K562 (cell line): Measurements from ENCODE around the gene CRK. TPM values are rescaled to one million over a fixed set of nuclear protein-coding genes. Genes with fewer than 3 reads are reported as not detected.
A peak's percentile ranks its signal among the peaks of the same experiment; 100 is the strongest.

Source experiments
- CCNT2 ChIP-seq: IDR thresholded peaks from 2 replicates; pipeline ENCODE4 v1.6.1; 2011; ENCODE audit warnings: borderline replicate concordance, low read depth, mild to moderate bottlenecking, moderate library complexity, mixed read lengths, low read length; ENCODE audit not compliant: insufficient read length; ENCODE audit errors: extremely low read depth
- CXXC5 ChIP-seq: fragments of 250-450 bp; sonication (Bioruptor Pico); IDR thresholded peaks from 2 replicates; pipeline ENCODE4 v1.8.0; 2022; ENCODE audit warnings: inconsistent platforms, mild to moderate bottlenecking, moderate library complexity
- E2F1 ChIP-seq: sonication (generic); formaldehyde crosslinking; IDR thresholded peaks from 2 replicates; pipeline ENCODE4 v1.8.1; 2023; ENCODE audit warnings: mild to moderate bottlenecking, missing genetic modification reagents, moderate library complexity
- LEF1 ChIP-seq: fragments of 450-650 bp; IDR thresholded peaks from 2 replicates; pipeline ENCODE4 v1.6.1; 2016; ENCODE audit warnings: mild to moderate bottlenecking
- MLX ChIP-seq, 2 experiments: fragments of 450-650 bp in 1 of 2; sonication (generic) in 1 of 2; formaldehyde crosslinking; conservative IDR thresholded peaks; 2 replicates each; pipeline versions ENCODE4 v1.4.0 to v1.8.1; 2020 to 2022; ENCODE audit warnings: mild to moderate bottlenecking in 1 of 2, missing genetic modification reagents in 1 of 2
- MNT ChIP-seq, 2 experiments: fragments of 450-650 bp; conservative IDR thresholded peaks; 2 replicates each; pipeline ENCODE4 v1.6.1; 2017; ENCODE audit warnings: mild to moderate bottlenecking in 2 of 2, moderate library complexity in 2 of 2
- NFE2L1 ChIP-seq: fragments of 450-650 bp; IDR thresholded peaks from 2 replicates; pipeline ENCODE4 v1.6.1; 2016; ENCODE audit warnings: missing genetic modification characterization, low read depth, mild to moderate bottlenecking, missing compliant biosample characterization, moderate library complexity, borderline replicate concordance
- NFIX ChIP-seq: fragments of 250-450 bp; sonication (Bioruptor Pico); IDR thresholded peaks from 2 replicates; pipeline ENCODE4 v1.4.0; 2020; ENCODE audit warnings: low read depth, mild to moderate bottlenecking, moderate library complexity
- SAFB2 ChIP-seq: fragments of 200-400 bp; formaldehyde crosslinking; IDR thresholded peaks from 2 replicates; pipeline ENCODE4 v1.6.1; 2018; ENCODE audit warnings: borderline replicate concordance, low read length, low read depth, moderate library complexity; ENCODE audit not compliant: severe bottlenecking
- USF1 ChIP-seq: sonication (generic); formaldehyde crosslinking; IDR thresholded peaks from 2 replicates; pipeline ENCODE4 v1.9.0; 2022; ENCODE audit warnings: mild to moderate bottlenecking, missing genetic modification reagents
- XRCC5 ChIP-seq: fragments of 200-400 bp; formaldehyde crosslinking; IDR thresholded peaks from 2 replicates; pipeline ENCODE4 v1.6.1; 2017; ENCODE audit warnings: low read depth, mild to moderate bottlenecking, low read length
- YY1 ChIP-seq, 3 experiments: IDR thresholded peaks; 2 replicates each; pipeline ENCODE4 v1.6.1; 2011; ENCODE audit warnings: low read length in 2 of 3, mild to moderate bottlenecking in 2 of 3, moderate library complexity in 2 of 3, borderline replicate concordance in 1 of 3, control low read depth in 1 of 3, low read depth in 1 of 3; ENCODE audit not compliant: insufficient read depth in 3 of 3, insufficient replicate concordance in 2 of 3, control insufficient read depth in 1 of 3, insufficient read length in 1 of 3; ENCODE audit errors: extremely low read depth in 1 of 3
- ZC3H11A ChIP-seq: IDR thresholded peaks from 2 replicates; pipeline ENCODE4 v1.6.1; 2012; ENCODE audit warnings: low read depth, low read length, improper control_type of control experiment
- ZKSCAN1 ChIP-seq: fragments of 150-350 bp; IDR thresholded peaks from 2 replicates; pipeline ENCODE4 v1.6.1; 2016; ENCODE audit warnings: low read depth, low read length
- ZNF354B ChIP-seq: fragments of 250-450 bp; sonication (Bioruptor Pico); IDR thresholded peaks from 2 replicates; pipeline ENCODE4 v1.4.0; 2020
- ZNF384 ChIP-seq: IDR thresholded peaks from 2 replicates; pipeline ENCODE4 v1.6.1; 2012; ENCODE audit warnings: low read depth, low read length, improper control_type of control experiment
- ZNF395 ChIP-seq: fragments of 200-800 bp; sonication (Bioruptor generic); IDR thresholded peaks from 2 replicates; pipeline ENCODE4 v1.6.1; 2017; ENCODE audit warnings: missing genetic modification characterization, missing compliant biosample characterization
- ZNF77 ChIP-seq: fragments of 250-450 bp; sonication (Bioruptor Pico); IDR thresholded peaks from 2 replicates; pipeline ENCODE4 v1.5.0; 2020
- polyA plus RNA-seq, 8 experiments: library from polyadenylated mRNA; depleted of rRNA in 4 of 8; stranded (reverse) in 5 of 8; unstranded in 3 of 8; fragments of >200 nt; fragmentation: Nextera tagmentation in 2 of 8; fragmentation: Illumina TruSeq in 1 of 8; extraction: Ambion mirVana in 2 of 8; extraction: Trizol in 1 of 8; gene quantifications; 2 replicates each; pipeline versions ENCODE4 v1.2.1 to v1.2.3, GENCODE V29; 2011 to 2014; ENCODE audit warnings: inconsistent platforms in 1 of 8, missing spikeins in 1 of 8
- total RNA-seq, 7 experiments: library from RNA; depleted of rRNA in 6 of 7; stranded (reverse); fragments of >200 nt in 6 of 7; fragmentation: Illumina TruSeq in 2 of 7; extraction: Trizol in 2 of 7; gene quantifications; 2 replicates each; pipeline versions ENCODE4 v1.2.1 to v1.2.3, GENCODE V29; 2011 to 2021; ENCODE audit warnings: low replicate concordance in 1 of 7
- TF ChIP-seq, protein P1 (sequence below): sonication (generic); formaldehyde crosslinking; IDR thresholded peaks from 2 replicates; pipeline ENCODE4 v1.8.0; 2022; ENCODE audit warnings: mild to moderate bottlenecking, missing genetic modification reagents

CRK gene
- total and polyA plus RNA-seq, 9 of the 15 experiments (the other 6 are each of a cell fraction or from before 2014, with no cell fraction given) = 13.1 to 40.2 (median 26.1) TPM

GRCh38 chr17:1487939-1488825 is 32.1 kb upstream of the CRK start (continued):
- TF ChIP-seq USF1 (peak; percentile 55; the same call in 1 of the 2 replicates), MNT (conservative IDR thresholded peaks at IDR 0.05) (peak in 1 of 2 experiments; percentile 42; a peak in 2 of 4 replicates), NFIX (CRISPR knock-in tag) (no peak), CCNT2 (peak; percentile 76), LEF1 (no peak), MLX (CRISPR knock-in tag; conservative IDR thresholded peaks at IDR 0.05) (no peak), SAFB2 (no peak), YY1 (IDR thresholded peaks at IDR 0.05; ENCODE audit: borderline replicate concordance in 1 of 3, control insufficient read depth in 1 of 3, extremely low read depth in 1 of 3, insufficient read depth in 3 of 3, insufficient read length in 1 of 3, insufficient replicate concordance in 2 of 3, low read depth in 1 of 3, low read length in 2 of 3) (no peak), E2F1 (CRISPR knock-in tag) (no peak), ZC3H11A (no peak), XRCC5 (no peak), ZNF77 (CRISPR knock-in tag) (no peak), NFE2L1 (no peak), ZNF354B (no peak), ZKSCAN1 (no peak), CXXC5 (CRISPR knock-in tag) (peak; percentile 66; the same call in 1 of the 2 replicates), ZNF395 (CRISPR knock-in tag) (no peak), ZNF384 (no peak)
- TF ChIP-seq, protein P1, sequence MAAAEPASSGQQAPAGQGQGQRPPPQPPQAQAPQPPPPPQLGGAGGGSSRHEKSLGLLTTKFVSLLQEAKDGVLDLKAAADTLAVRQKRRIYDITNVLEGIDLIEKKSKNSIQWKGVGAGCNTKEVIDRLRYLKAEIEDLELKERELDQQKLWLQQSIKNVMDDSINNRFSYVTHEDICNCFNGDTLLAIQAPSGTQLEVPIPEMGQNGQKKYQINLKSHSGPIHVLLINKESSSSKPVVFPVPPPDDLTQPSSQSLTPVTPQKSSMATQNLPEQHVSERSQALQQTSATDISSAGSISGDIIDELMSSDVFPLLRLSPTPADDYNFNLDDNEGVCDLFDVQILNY (CRISPR knock-in tag) = no peak
